Kidney (tissue), 14 donors: ENCODE measurements around the gene NDOR1. TPM values are rescaled to one million over a fixed set of nuclear protein-coding genes. Genes with fewer than 3 reads are reported as not detected.

Experiments used
- DNase-seq, 5 donors: peaks; one replicate each; pipeline ENCODE4 v3.0.0-alpha.2; 2013 to 2020
- FAIRE-seq: peaks from 2 replicates; lab custom pipeline; 2012; peaks lifted over from hg19 to GRCh38; lab: Jason Lieb, UNC
- H3K27ac ChIP-seq, 2 donors: one replicate each; pipeline ENCODE4 v1.7.0; 2013; ENCODE audit warnings: low read depth in 2 of 2, low read length in 2 of 2, inconsistent platforms in 1 of 2
- H3K27me3 ChIP-seq: one replicate; pipeline ENCODE4 v1.7.1; 2013; ENCODE audit warnings: low read length, inconsistent platforms; ENCODE audit not compliant: control insufficient read depth, insufficient read depth
- H3K36me3 ChIP-seq, 3 donors: one replicate each; pipeline versions ENCODE4 v1.7.0 to v1.7.1; 2013; ENCODE audit warnings: low read length in 3 of 3, control low read depth in 1 of 3, inconsistent platforms in 1 of 3; ENCODE audit not compliant: insufficient read depth in 3 of 3, control insufficient read depth in 2 of 3
- H3K4me1 ChIP-seq, 3 donors: one replicate each; pipeline versions ENCODE4 v1.7.0 to v1.7.1; 2013; ENCODE audit warnings: low read length in 3 of 3, inconsistent platforms in 1 of 3, low read depth in 1 of 3; ENCODE audit not compliant: control insufficient read depth in 2 of 3, insufficient read depth in 2 of 3
- H3K4me3 ChIP-seq, 3 donors: one replicate each; pipeline versions ENCODE4 v1.7.0 to v1.8.1; 2013; ENCODE audit warnings: low read length in 3 of 3, control low read depth in 1 of 3, inconsistent platforms in 1 of 3
- H3K9ac ChIP-seq, 3 donors: one replicate each; pipeline versions ENCODE4 v1.7.0 to v1.7.1; 2013; ENCODE audit warnings: low read length in 3 of 3, control low read depth in 1 of 3, inconsistent platforms in 1 of 3
- H3K9me3 ChIP-seq, 3 donors: one replicate each; pipeline versions ENCODE4 v1.7.0 to v1.7.1; 2013; ENCODE audit warnings: low read length in 3 of 3, control low read depth in 1 of 3, inconsistent platforms in 1 of 3; ENCODE audit not compliant: control insufficient read depth in 2 of 3, insufficient read depth in 1 of 3
- CTCF ChIP-seq: IDR thresholded peaks from 3 replicates; pipeline ENCODE4 v1.5.1; 2012; ENCODE audit warnings: mild to moderate bottlenecking, moderate library complexity, borderline replicate concordance; ENCODE audit not compliant: insufficient read depth; ENCODE audit errors: extremely low read depth
- intact Hi-C: fragments of 100-400 bp; cut with DNase I; formaldehyde crosslinking; loops from one replicate; pipeline ENCODE4 v1.11.1; 2022
- polyA plus RNA-seq: library from polyadenylated mRNA; stranded (reverse); fragments of 350-450 nt; fragmentation: Illumina TruSeq; extraction: RNeasy Lipid Tissue Mini Kit (QIAGEN cat#74804); gene quantifications from one replicate; pipeline ENCODE4 v1.2.3, GENCODE V29; 2014; ENCODE audit warnings: low read depth, low replicate concordance; ENCODE audit not compliant: insufficient read depth
- total RNA-seq: library from RNA; stranded (reverse); fragmentation: NEBNext Ultra II Directional; extraction: Animal tissue kit (Norgen Biotek cat#: 25700); gene quantifications from one replicate; pipeline ENCODE4 v1.2.1, GENCODE V29; 2021
- donor health status: control.
- donor health status: control.
- donor health status: control.
- donor health status: control.
- donor health status: control.
- donor health status: DM: yes; HTN: yes; CAD: no.
- donor health status: Normal renal cell carcinoma (clear cell type).

The NDOR1 gene
- total and polyA plus RNA-seq, 2 donors from 2014 or later, result 5.9 to 17.8 TPM

GRCh38 chr9:137218212-137218753 is 12.8 kb downstream of the NDOR1 start:
- TF ChIP-seq CTCF, result no peak
- Histone ChIP-seq H3K36me3 (peaks cover 0 to 2% (median 0%) of the 10 kb centered on the region in 3 donors), H3K27me3 (no peaks in the 10 kb centered on the region), H3K27ac (no peak overlapping the region), H3K9ac (no peak overlapping the region), H3K4me1 (peaks cover 0 to 27% (median 0%) of the 10 kb centered on the region in 3 donors), H3K4me3 (no peak overlapping the region), H3K9me3 (no peaks in the 10 kb centered on the region)
- intact Hi-C loops, result no loop called here
- no peak for FAIRE-seq
- DNase-seq, result no peak

GRCh38 chr9:137218754-137219271 is 13.3 kb downstream of the NDOR1 start:
- no peak overlapping the region for H3K9ac ChIP-seq
- peaks cover 0 to 2% (median 0%) of the 10 kb centered on the region in 3 donors for H3K36me3 ChIP-seq
- no peak overlapping the region for H3K4me3 ChIP-seq
- TF ChIP-seq CTCF, result no peak
- DNase-seq (no peak), FAIRE-seq (no peak)
- H3K27me3 ChIP-seq, result no peaks in the 10 kb centered on the region
- H3K4me1 ChIP-seq, result peaks cover 0 to 27% (median 0%) of the 10 kb centered on the region in 3 donors
- H3K9me3 ChIP-seq, result no peaks in the 10 kb centered on the region
- no peak overlapping the region for H3K27ac ChIP-seq
- intact Hi-C loops, result no loop called here

- DNase-seq (no peak), FAIRE-seq (no peak)
- Histone ChIP-seq H3K27me3 (no peaks in the 10 kb centered on the region), H3K4me1 (peaks cover 0 to 30% (median 2%) of the 10 kb centered on the region in 3 donors), H3K9me3 (no peaks in the 10 kb centered on the region), H3K9ac (no peak overlapping the region), H3K27ac (no peak overlapping the region), H3K36me3 (no peaks in the 10 kb centered on the region), H3K4me3 (no peak overlapping the region)
- intact Hi-C loops, result no loop called here
- no peak for TF ChIP-seq CTCF
Observed at GRCh38 chr9:137219757-137220316, 14.3 kb downstream of the NDOR1 start.
